NB4 (cell line): Measurements from ENCODE around the gene RTN4IP1.

Experiments
- POLR2A ChIP-seq: IDR thresholded peaks from 2 replicates; pipeline ENCODE4 v1.6.1; 2011; ENCODE audit warnings: mild to moderate bottlenecking; ENCODE audit not compliant: insufficient read length; ENCODE audit errors: extremely low read depth
- TF ChIP-seq, protein P1 (sequence below): IDR thresholded peaks from one replicate; pipeline ENCODE4 v1.5.1; 2012; ENCODE audit warnings: low read depth, low read length

DNA sequence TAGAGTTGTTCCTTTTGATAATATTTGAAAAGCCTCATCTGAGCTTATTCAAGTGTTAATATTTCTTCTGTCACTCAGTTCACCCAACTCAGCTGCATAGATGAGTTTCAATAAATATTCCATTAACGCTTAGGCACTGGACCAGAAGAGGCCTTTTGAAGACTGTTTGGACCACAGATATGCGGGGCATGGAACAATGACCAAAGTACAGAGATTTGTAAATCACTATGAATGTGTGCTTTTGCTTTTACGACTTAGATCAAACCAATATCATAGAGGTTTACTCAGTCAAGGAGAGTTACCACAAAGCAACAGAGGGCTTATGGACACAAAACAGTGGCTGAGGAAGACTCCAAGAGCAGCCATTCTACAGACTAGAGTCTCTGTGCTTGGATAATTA lies 99.9 kb downstream of the RTN4IP1 start:
- TF ChIP-seq POLR2A = no peak
- TF ChIP-seq, protein P1, sequence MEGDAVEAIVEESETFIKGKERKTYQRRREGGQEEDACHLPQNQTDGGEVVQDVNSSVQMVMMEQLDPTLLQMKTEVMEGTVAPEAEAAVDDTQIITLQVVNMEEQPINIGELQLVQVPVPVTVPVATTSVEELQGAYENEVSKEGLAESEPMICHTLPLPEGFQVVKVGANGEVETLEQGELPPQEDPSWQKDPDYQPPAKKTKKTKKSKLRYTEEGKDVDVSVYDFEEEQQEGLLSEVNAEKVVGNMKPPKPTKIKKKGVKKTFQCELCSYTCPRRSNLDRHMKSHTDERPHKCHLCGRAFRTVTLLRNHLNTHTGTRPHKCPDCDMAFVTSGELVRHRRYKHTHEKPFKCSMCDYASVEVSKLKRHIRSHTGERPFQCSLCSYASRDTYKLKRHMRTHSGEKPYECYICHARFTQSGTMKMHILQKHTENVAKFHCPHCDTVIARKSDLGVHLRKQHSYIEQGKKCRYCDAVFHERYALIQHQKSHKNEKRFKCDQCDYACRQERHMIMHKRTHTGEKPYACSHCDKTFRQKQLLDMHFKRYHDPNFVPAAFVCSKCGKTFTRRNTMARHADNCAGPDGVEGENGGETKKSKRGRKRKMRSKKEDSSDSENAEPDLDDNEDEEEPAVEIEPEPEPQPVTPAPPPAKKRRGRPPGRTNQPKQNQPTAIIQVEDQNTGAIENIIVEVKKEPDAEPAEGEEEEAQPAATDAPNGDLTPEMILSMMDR = no peak
